Nephron (organoid): Measurements from ENCODE around the gene CGNL1.
A peak's percentile ranks its signal among the peaks of the same experiment; 100 is the strongest.

Experiments
- H3K27ac Mint-ChIP-seq, 3 experiments: 2 replicates each; pipeline ENCODE4 v1.8.0; 2020; ENCODE audit warnings: mixed read lengths in 3 of 3, mild to moderate bottlenecking in 2 of 3, moderate library complexity in 1 of 3
- H3K27me3 Mint-ChIP-seq: 2 replicates; pipeline ENCODE4 v1.8.0; 2021; ENCODE audit warnings: low read depth, mild to moderate bottlenecking, moderate library complexity, mixed read lengths
- H3K36me3 Mint-ChIP-seq: 2 replicates; pipeline ENCODE4 v1.8.0; 2020; ENCODE audit warnings: low read depth, mixed read lengths
- H3K4me1 Mint-ChIP-seq: 2 replicates; pipeline ENCODE4 v1.8.0; 2020; ENCODE audit warnings: mixed read lengths
- H3K4me3 Mint-ChIP-seq, 3 experiments: 2 replicates each; pipeline ENCODE4 v1.8.0; 2020; ENCODE audit warnings: mild to moderate bottlenecking in 3 of 3, mixed read lengths in 3 of 3, moderate library complexity in 2 of 3
- H3K9me3 Mint-ChIP-seq: 2 replicates; pipeline ENCODE4 v1.8.0; 2020; ENCODE audit warnings: mixed read lengths
- CTCF ChIP-seq, 3 experiments: fragments of 200-600 bp; sonication (generic); IDR thresholded peaks; one replicate each; pipeline ENCODE4 v1.5.0; 2021; ENCODE audit warnings: antibody characterized with exemption in 3 of 3; ENCODE audit not compliant: unreplicated experiment in 3 of 3

CGNL1 gene

GRCh38 chr15:57389991-57390390 is 13.7 kb downstream of the CGNL1 start:
- Mint-ChIP-seq H3K4me3 (no peak overlapping the region), H3K4me1 (peaks cover 39% of the 10 kb centered on the region), H3K27ac (peak overlapping the region in 1 of 3 experiments; percentile 45), H3K27me3 (peaks cover 9% of the 10 kb centered on the region), H3K36me3 (peaks cover 8% of the 10 kb centered on the region), H3K9me3 (no peaks in the 10 kb centered on the region)
- no peak for TF ChIP-seq CTCF (IDR thresholded peaks at IDR 0.05; ENCODE audit: unreplicated experiment in 3 of 3)

- H3K27me3 Mint-ChIP-seq, result peaks cover 8% of the 10 kb centered on the region
- H3K36me3 Mint-ChIP-seq, result peaks cover 8% of the 10 kb centered on the region
- no peak for TF ChIP-seq CTCF (IDR thresholded peaks at IDR 0.05; ENCODE audit: unreplicated experiment in 3 of 3)
- peak overlapping the region in 1 of 3 experiments; percentile 45 for H3K27ac Mint-ChIP-seq
- no peak overlapping the region for H3K4me3 Mint-ChIP-seq
- H3K9me3 Mint-ChIP-seq, result no peaks in the 10 kb centered on the region
- H3K4me1 Mint-ChIP-seq, result peaks cover 41% of the 10 kb centered on the region
Observed at GRCh38 chr15:57390583-57390982, 14.3 kb downstream of the CGNL1 start.

- H3K9me3 Mint-ChIP-seq, result no peaks in the 10 kb centered on the region
- H3K27me3 Mint-ChIP-seq, result peaks cover 3% of the 10 kb centered on the region
- H3K4me1 Mint-ChIP-seq, result peaks cover 32% of the 10 kb centered on the region
- TF ChIP-seq CTCF (IDR thresholded peaks at IDR 0.05; ENCODE audit: unreplicated experiment in 3 of 3), result no peak
- H3K36me3 Mint-ChIP-seq, result peaks cover 8% of the 10 kb centered on the region
- H3K27ac Mint-ChIP-seq, result no peak overlapping the region
- no peak overlapping the region for H3K4me3 Mint-ChIP-seq
Observed at GRCh38 chr15:57391537-57391936, 15.2 kb downstream of the CGNL1 start.

- TF ChIP-seq CTCF (IDR thresholded peaks at IDR 0.05; ENCODE audit: unreplicated experiment in 3 of 3), result no peak
- Mint-ChIP-seq H3K4me3 (no peak overlapping the region), H3K9me3 (no peaks in the 10 kb centered on the region), H3K4me1 (peaks cover 17% of the 10 kb centered on the region), H3K27ac (no peak overlapping the region), H3K36me3 (peaks cover 11% of the 10 kb centered on the region), H3K27me3 (no peaks in the 10 kb centered on the region)
Observed at GRCh38 chr15:57393061-57393460, 16.8 kb downstream of the CGNL1 start.

- peak overlapping the region in 1 of 3 experiments; percentile 46 for H3K27ac Mint-ChIP-seq
- H3K36me3 Mint-ChIP-seq, result peaks cover 6% of the 10 kb centered on the region
- H3K4me3 Mint-ChIP-seq, result no peak overlapping the region
- no peaks in the 10 kb centered on the region for H3K9me3 Mint-ChIP-seq
- no peak for TF ChIP-seq CTCF (IDR thresholded peaks at IDR 0.05; ENCODE audit: unreplicated experiment in 3 of 3)
- H3K27me3 Mint-ChIP-seq, result no peaks in the 10 kb centered on the region
- peaks cover 4% of the 10 kb centered on the region for H3K4me1 Mint-ChIP-seq
Observed at GRCh38 chr15:57395292-57395691, 19.0 kb downstream of the CGNL1 start.

- no peaks in the 10 kb centered on the region for H3K27me3 Mint-ChIP-seq
Observed at GRCh38 chr15:57398336-57398735, 22.0 kb downstream of the CGNL1 start.

More at GRCh38 chr15:57398336-57398735, 22.0 kb downstream of the CGNL1 start:
- Mint-ChIP-seq H3K36me3 (peaks cover 3% of the 10 kb centered on the region), H3K27ac (no peak overlapping the region), H3K4me3 (no peak overlapping the region), H3K9me3 (no peaks in the 10 kb centered on the region), H3K4me1 (peaks cover 9% of the 10 kb centered on the region)
- no peak for TF ChIP-seq CTCF (IDR thresholded peaks at IDR 0.05; ENCODE audit: unreplicated experiment in 3 of 3)
